Endothelial cell of hepatic sinusoid (primary cell): Measurements from ENCODE around the gene DLGAP1.

Experiments
- in situ Hi-C: cut with HindIII; loops from 2 replicates; pipeline ENCODE4 v1.10.0; 2017; ENCODE audit warnings: low sequenced_read_pairs

The DLGAP1 gene

DNA sequence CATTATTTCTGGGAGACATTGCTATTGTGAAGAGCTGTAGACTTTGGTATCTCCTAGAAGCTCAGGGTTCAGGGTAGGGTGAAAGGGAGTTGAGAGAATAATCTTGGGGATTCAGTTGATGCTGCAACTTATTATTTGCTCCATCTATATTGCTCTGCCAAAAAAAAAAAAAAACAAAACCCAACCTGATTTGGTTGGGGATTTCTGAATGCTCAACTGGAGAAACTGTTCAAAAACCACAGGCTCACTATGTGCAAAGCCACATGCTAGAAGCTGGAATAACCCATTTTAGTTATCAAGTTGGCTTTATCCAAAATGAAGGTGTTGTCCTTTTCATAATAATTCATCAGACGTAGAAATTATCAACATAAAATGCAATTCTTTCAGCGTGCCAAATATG lies 696.0 kb downstream of the DLGAP1 start:
- in situ Hi-C loops, result no loop called here

DNA sequence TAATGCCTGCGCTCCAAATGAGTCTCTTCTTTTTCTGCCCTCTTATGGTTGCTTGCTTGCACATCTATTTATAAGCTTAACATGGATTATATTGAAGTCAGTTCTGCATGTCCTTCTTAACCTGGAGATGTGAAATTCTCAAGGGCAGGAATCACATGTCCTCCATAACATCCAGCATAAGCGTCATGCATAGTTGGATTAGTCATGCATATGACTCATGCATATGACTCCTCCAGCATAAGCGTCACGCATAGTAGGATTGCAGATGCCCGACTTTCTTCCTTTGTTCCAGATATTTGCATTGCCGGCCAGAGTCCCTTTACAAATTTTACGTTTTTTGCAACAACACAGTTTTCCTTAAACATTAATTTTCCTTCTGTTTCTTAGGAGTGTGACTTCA lies 696.6 kb downstream of the DLGAP1 start:
- in situ Hi-C loops, result no loop called here

DNA sequence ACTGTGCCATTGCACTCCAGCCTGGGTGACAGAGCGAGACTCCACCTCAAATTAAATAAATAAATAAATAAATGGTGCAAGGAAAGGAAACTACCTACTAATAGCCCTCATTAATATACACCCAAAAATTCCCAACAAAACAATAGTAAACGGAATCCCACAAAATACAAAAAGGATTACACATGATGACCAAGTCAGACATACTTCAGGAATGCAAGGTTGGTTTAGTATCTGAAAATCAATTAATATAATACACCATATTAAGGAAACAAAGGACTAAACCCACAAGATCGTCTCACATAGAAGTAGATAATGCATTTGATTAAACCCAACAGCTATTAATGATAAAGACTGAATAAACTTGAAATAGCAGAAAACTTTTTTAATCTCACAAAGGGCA lies 697.7 kb downstream of the DLGAP1 start:
- in situ Hi-C loops, result no loop called here

DNA sequence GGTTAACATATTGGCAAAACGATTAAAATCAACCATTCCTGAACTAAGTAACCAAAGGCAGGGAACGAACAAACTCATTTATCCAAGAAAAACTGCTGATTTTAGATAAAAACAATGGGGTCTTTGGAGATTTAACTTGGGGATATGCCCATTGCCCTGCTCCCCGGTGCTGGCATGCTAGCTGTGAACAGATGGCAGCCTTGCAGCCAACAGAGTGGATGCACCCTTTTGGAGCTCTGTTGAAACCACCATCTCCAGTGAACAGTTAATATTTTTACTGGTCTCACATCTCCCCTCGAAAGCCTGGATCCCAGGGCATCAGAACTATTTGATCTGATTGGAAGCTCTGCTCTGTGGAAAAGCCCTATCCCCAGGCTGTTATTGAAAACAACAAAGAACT lies 702.0 kb downstream of the DLGAP1 start:
- in situ Hi-C loops, result no loop called here

DNA sequence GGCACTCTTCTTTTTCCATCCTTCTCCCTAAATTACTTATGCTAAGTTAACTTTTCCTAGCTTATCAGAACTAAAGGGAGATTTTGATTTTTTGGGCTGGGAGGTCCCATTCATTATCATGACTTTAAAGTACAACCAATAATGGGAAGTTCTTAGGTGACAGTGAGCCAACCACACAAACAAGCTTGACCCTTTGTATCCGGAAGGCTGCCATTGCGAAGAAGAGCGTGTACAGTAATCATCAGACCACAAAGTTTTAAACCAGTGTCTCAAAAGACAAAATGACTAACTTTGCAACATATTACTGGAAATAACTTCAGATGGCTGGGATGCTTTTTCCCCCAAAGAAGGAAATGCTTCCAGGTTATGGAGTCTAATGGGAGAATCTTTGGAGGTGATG lies 707.0 kb downstream of the DLGAP1 start:
- in situ Hi-C loops, result no loop called here

DNA sequence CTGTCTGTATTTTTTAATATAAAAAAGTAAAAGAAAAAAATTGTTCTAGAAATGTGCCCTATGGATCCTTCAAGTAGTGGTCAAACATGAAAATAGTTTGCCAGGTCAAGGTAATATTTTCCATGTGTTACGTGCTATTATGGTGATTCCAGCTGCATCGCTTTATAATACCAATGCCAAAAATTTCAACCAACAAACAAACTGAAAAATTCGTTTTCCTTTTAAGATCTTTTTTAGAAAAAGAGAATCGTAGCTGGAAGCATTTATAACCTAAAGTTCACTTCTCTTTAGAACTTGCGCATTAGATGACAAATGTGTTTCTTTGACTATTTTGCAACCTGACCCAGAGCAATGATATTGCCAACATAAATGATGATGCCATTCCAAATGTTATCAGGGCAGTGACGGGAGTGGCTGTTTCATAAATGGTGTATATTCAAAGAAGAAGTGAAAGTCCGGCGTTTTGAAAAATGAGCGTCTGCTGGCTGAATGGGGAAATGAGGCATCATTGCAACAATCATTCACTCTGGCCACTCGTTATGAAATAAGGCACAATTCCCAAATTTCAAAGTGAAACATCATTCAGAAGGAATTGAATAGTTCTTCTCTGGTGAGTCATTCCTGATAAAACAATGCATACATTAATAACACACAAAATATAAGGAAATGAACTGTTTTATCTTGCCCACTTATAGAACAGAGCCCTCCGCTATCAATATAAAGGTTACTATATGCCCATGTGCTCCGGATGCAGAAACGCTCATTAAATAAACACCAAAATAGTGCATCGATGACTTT lies 707.7 kb downstream of the DLGAP1 start:
- in situ Hi-C loops, result no loop called here

DNA sequence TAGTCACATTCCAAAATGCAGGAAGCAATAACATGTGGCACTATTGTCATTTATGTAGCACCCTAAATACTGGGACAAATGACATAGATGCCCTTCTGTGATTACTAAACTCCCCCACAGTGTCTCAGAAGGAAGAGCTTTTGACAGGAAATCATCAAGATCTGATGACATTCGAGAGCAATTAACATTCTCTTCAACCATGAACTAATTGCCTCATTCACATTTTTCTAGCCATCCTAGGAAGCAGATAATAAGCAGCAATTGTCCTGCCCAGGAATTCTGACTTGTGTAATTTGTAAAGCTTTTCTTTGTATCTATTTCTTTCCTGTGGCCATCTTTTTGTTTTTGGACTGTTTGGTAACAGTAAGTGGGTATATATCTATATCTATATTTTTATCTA lies 712.6 kb downstream of the DLGAP1 start:
- in situ Hi-C loops, result no loop called here

DNA sequence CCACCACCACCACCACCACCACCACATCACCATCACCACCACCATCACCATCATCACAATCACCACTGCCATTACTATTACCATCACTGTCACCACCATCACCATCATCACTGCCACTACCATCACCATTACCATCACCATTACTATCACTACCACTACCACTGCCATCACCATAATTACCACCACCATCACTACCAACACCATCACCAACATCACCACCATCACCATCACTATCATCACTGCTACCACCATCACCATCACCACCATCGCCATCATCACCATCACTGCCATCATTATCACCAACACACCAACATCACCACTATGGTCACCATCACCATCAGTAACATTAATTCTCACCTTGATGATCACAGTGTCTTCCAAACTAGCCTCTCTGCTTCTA lies 713.8 kb downstream of the DLGAP1 start:
- in situ Hi-C loops, result no loop called here

DNA sequence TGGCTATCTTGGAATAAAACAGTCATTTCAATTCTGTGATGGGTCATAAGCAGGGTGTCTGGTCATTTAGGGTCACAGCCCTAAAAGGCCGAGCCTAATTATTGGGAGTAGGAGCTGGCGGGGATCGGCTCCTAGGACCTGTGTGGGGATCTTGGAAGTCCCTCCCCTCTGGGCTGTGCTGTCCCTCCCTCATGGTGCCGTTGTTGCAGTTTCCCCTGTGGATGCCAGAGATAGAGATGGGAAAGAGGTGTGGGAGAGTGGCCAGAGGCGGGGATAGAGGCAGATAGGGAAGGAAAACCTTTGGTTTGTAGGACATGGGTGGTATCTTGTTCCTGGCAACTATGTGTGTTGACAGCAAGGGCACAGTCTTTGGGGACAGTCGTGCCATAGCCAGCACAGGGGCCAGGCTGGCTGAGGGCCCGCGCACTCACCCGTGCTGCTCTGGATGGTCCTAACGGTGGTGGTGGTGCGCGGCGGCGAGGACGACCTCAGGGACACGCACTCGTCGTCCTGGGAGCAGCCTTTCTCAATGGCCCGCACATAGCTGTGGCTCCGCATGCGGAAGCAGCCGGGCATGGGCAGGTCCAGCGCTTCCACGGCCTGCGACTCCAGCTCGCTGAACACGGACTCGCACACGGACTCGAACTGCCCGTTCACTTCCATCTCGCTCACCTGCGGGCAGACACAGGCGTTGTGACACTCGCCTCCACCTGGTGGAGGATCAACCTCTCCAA lies 726.2 kb downstream of the DLGAP1 start:
- in situ Hi-C loops, result no loop called here

DNA sequence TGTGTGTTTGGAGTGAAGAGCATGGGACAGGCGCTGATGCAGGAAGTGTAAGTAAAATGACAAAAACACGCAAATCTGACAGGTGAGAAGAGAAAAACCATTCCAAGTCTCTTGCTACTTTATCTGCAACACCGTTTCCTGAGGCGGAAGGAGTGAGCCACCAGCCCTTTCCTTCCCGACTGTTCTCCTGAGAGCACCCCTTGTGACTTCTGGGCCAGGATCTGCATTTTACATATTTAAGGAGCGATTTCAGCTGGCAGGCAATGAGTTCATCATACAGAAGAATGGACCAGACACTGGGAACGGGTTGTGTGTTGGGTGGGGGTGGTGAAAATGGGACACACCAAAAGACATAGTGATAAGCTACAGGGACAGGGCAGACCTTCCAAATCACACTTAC lies 727.8 kb downstream of the DLGAP1 start:
- in situ Hi-C loops, result no loop called here

DNA sequence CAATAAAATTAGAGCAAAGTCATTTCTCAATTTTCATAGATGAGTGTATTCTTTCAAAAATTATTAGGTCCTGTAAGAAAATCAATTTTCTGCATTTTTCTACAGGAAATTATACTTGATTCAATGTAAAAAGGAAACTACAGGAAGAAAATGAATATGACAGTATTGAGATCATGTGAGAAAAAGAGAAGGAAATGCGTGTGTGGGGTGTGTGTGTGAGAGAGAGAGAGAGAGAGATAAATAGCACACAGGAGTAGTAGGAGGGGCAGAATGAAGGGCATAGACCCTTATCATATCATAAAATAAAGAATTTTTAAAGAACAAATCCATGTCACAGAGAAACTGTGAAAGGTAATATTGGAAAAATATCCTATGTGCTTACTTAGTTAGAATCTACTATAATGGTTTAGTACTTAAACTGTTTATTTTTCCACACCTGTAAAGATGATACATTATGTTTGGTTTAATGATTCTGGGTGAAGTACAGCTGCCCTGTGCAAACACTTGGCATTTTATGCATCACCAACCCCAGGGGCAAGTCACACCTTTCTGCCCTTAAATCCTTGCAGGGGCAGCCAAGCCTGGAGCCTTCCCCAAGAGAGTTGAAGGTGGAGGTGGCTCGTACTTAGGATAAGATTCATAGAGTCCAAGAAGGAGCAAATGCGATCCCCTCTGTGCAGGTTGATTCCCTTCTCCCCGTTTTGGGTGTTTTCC lies 728.7 kb downstream of the DLGAP1 start:
- in situ Hi-C loops, result no loop called here

DNA sequence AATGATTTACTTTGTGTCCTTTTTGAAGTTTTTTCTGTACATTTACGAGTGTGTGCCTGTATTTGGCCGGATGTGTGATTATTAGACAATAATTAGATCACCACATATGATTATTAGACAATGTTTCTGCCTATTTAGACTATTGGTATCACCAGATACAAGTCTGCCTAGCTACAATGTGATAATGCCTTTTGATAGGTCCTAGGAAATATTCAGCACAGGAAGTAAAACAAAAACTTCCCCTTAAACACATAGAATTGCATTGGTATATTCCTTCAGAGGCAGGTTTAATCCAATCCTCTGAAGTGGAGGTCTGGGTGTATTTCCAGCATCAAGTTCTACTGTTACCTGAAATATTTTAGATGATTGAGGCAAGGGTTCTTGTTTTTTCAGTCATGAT lies 730.0 kb downstream of the DLGAP1 start:
- in situ Hi-C loops, result no loop called here

DNA sequence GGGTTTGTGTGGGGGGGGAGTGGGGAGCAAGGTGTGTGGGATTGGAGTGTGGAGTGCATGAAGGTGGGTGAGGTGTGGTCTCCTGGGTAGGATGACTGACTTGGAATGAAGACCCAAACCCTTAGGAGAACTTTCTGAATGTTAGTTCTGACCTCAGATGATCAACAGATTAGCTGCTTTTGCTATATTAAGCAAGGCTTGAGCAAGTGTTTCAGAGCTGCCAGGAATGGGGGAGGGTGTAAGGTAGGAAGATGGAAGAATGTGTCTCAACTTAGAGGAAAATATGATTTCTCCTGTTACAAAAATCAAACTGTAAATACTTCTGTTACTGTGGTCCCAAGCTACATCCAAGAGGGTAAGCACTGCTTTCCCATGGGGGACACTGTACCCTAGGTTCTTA lies 731.6 kb downstream of the DLGAP1 start:
- in situ Hi-C loops, result no loop called here

DNA sequence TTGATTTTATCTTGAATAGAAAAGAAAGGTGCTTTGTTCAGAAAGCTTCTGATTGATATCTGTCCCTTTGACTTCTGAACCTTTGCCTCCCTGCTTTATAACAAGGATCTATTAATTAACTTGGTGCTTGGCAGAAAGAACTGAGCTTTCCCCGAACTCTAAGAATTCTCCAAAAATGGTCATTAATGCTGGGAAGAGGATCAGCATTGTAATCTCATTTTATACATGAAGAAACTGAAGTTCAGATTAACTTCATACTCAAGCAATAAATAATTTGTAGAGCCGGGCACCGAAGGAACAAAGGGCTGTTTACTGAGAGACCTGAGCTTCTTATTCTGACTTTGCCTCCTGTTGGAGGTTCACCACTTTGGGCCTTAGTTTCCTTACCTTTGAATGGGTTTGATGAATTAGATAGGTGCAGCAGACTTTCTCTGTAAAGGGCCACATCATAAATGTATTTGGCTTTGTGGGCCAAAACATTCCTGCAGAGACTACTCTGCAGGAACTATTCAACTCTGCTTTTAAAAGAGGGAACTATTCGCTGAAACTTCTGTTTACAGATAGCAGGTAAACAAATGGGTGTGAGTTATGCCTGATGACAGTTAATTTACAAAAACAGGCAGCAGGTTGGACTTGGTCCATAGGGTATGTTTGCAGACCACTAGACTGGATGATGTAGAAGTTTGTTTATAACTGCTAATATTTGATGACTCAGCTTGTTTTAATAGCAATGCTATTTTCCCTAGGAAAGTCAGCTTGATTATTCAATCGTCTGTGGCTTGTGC lies 732.3 kb downstream of the DLGAP1 start:
- in situ Hi-C loops, result no loop called here

DNA sequence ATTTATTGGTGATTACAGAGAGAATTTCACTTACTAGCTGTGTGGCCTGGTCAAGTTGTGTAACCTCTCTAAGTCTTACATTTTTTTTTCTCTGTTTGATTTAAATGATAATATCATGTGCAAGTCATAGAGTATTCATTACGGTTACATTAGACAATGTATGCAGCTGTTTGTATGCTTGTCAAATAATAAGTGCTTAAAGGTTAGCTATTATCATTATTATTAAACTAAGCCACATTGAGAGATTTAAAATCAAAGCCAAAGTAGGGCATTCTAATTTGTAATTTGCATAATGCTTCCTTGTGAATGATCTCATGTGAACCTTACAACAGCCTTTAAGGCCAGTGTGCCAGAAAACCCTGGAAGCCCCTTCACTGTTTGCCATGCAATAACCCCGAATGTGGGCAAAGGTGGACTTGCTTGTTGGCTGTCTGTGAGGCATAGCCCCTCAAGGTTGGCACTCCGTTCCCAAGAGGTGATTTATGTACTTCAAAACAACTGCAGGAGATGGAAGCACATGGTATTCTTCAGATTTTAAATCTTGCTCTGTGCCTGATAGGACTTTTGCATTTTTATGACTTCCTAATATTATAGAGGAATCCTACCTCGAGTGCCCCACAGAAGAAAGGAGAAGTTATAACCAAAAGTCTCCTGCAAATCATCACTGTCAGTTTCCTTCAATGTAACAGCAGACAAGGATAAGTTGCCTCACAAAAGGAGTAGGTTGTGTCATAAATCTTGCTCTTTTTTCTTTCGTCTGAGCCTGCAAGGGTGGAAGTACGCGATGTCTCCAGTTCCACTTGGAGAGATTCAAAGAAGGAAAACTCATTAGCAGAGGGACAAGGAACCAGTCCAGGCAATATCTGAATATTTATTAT lies 733.1 kb downstream of the DLGAP1 start:
- in situ Hi-C loops, result no loop called here

DNA sequence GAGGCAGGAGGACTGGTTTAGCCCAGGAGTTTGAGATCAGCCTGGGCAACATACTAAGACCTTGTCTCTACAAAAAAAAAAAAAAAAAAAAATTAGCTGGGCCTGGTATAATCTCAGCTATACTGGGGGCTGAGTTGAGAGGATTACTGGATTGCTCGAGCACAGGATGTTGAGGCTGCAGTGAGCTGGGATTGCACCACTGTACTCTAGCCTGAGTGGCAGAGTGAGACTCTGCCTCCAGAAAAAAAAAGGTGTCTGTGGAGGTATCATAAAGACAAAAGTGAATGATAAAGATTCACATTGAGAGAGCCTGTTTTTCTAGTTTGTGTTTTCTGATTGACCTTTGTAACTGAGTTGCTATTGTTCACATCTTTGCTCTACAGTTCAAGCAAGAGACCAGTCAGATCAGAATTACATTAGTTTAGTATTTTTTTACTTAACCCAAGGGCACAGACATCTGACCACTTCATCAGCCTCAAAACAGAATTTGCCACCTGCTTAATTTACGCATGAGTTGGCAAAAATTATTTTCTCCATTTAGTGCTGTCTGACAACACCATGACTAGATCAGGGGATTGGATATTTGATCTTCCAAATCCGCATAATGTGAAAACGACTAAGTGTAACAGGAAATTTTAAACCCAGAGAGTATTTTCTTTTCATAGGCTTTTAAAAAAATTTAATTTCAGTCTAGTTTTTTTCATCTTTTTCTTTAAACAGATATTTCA lies 734.1 kb downstream of the DLGAP1 start:
- in situ Hi-C loops, result no loop called here

DNA sequence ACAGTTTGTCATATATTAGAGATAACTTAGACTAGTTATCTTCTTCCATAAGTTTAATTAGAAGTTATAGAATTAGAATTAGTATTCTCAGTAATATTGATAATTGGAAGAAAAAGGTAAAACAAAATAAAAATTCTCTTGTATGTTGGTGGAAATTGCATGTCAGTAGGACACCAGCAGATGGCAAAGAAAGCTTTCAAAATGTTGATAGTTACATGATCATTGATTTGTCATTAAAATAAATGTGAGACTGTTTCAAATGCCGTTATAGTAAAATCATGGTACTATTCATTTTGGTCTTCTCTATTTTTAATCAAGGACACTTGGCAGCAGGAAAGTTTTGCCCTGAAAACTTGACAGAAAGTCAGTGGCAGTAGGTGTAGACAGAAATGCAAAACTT lies 734.9 kb downstream of the DLGAP1 start:
- in situ Hi-C loops, result no loop called here

DNA sequence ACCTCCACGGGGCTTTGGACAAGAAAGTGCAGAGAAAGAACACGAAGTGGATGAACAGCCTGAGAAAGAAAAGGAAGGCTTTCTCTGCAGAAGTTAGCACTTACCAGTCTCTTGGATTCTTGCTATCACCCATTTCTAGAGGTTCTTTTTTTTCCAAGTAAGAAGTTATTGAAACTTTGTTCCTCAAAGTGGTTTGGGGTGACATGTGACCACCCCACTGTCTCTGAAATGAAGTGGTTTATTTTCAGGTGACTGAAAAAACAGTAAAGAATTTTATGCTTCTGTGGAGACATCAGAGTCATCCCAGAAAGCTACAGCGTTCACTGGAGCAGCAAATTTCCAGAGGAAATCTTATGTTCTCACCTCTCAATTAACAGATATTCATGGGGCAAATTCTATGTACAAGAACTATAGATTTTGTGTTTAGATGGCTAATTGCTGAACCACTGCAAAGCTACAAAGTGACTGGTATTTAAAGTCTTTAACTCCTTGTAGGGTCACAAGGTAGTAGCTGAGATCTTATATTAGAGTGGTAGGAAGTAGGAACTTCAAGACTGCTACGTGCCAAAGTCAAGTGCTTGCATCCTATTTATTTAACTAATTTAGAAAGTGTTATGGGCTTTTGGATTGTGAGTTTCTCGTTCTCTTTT lies 737.6 kb downstream of the DLGAP1 start:
- in situ Hi-C loops, result no loop called here

DNA sequence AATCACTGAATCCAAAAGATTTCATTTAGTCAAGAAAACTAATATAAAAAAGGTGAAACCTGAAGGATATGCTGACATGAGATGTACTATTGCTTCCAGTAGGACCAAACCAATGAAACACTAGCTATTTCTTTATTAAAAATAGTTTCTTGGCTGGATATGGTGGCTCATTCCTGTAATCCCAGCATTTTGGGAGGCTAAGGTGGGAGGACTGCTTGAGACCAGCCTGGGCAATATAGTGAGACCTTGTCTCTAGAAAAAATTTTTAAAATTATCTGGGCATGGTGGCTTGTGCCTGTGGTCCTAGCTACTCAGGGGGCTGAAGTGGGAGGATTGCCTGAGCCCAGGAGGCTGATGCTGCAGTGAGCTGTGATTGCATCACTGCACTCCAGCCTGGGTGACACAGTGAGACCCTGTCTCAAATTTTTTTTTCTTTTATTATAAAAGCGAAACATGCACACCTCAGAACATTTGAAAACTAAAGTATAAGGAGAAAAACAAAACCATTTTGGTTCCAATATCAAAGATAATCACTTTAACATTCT lies 738.9 kb downstream of the DLGAP1 start:
- in situ Hi-C loops, result no loop called here
